ENCODE measurements around the gene NINJ2. TPM values are rescaled to one million over a fixed set of nuclear protein-coding genes. Genes with fewer than 3 reads are reported as not detected.

The NINJ2 gene
- total and polyA plus RNA-seq, 10 of the 15 experiments (the other 5 are each of a cell fraction or from before 2014, with no cell fraction given), result 8.9 to 51.6 (median 21.3) TPM

GRCh38 chr12:674272-674781, 11.1 kb upstream of the NINJ2 start (continued):
- no peak for TF ChIP-seq ZBTB11 (CRISPR knock-in tag; IDR thresholded peaks at IDR 0.05)
- no peak for TF ChIP-seq ZBTB33 (IDR thresholded peaks at IDR 0.05)
- 0 out of 2 replicates have a peak, but pooled peaks have one; percentile 17 for TF ChIP-seq RCOR1 (conservative IDR thresholded peaks at IDR 0.05; ENCODE audit: low read depth, low read length)
- TF ChIP-seq RAD21 (IDR thresholded peaks at IDR 0.05; ENCODE audit: insufficient read depth, low read depth, low read length), result peak; percentile 16; the same call in 1 of the 2 replicates
- no peak for TF ChIP-seq ZNF217 (IDR thresholded peaks at IDR 0.05)
- TF ChIP-seq NFIC (IDR thresholded peaks at IDR 0.05; ENCODE audit: low read depth, low read length), result peak; percentile 97
- peak; percentile 68 for TF ChIP-seq TCF12 (IDR thresholded peaks at IDR 0.05; ENCODE audit: low read depth, low read length)
- no peak for TF ChIP-seq LARP7 (IDR thresholded peaks at IDR 0.05)
- peak; percentile 83 for TF ChIP-seq PML (IDR thresholded peaks at IDR 0.05; ENCODE audit: low read length)
- no peak for TF ChIP-seq CHD4 (IDR thresholded peaks at IDR 0.05)
- no peak for TF ChIP-seq USF2 (IDR thresholded peaks at IDR 0.05; ENCODE audit: borderline replicate concordance, low read depth, low read length)
- TF ChIP-seq ELK1 (IDR thresholded peaks at IDR 0.05; ENCODE audit: low read depth, low read length), result no peak
- TF ChIP-seq IRF4 (IDR thresholded peaks at IDR 0.05; ENCODE audit: low read depth, low read length), result peak; percentile 97
- peak; percentile 80; the same call in 1 of the 2 replicates for TF ChIP-seq TBL1XR1 (IDR thresholded peaks at IDR 0.05; ENCODE audit: low read depth, low read length)
- TF ChIP-seq EGR1 (IDR thresholded peaks at IDR 0.05; ENCODE audit: borderline replicate concordance in 1 of 2, low read depth in 2 of 2, low read length in 2 of 2), result peak in 1 of 2 experiments; percentile 70; a peak in 1 of 3 replicates
- TF ChIP-seq PRDM15 (CRISPR knock-in tag; IDR thresholded peaks at IDR 0.05), result no peak
- TF ChIP-seq HDAC6 (IDR thresholded peaks at IDR 0.05; ENCODE audit: unreplicated experiment), result no peak
- no peak for TF ChIP-seq SUPT20H (IDR thresholded peaks at IDR 0.05; ENCODE audit: borderline replicate concordance, control insufficient read depth, low read depth, low read length)
- peak; percentile 73; the same call in 1 of the 2 replicates for TF ChIP-seq SMAD5 (IDR thresholded peaks at IDR 0.05; ENCODE audit: low read depth)
- no peak for TF ChIP-seq NR2C2 (IDR thresholded peaks at IDR 0.05; ENCODE audit: borderline replicate concordance, control insufficient read depth, insufficient read length, low read depth)

All from GM12878 (cell line).